Left renal cortex interstitium (tissue), 4 donors: ENCODE measurements around the gene NPHP4. TPM values are rescaled to one million over a fixed set of nuclear protein-coding genes. Genes with fewer than 3 reads are reported as not detected.

Experiments
- DNase-seq, 4 donors: peaks; one replicate each; pipeline ENCODE4 v3.0.0-alpha.2; 2013; ENCODE audit warnings: low read depth in 4 of 4, low spot score in 2 of 4, missing footprints in 1 of 4
- polyA plus RNA-seq, 4 donors: library from polyadenylated mRNA; unstranded; fragments of 120-200 nt; gene quantifications; one replicate each; pipeline ENCODE4 v1.2.1, GENCODE V29; 2013; ENCODE audit not compliant: insufficient read length in 4 of 4

Gene NPHP4
- polyA plus RNA-seq, 4 donors: 7.9 to 18.9 (median 14.0) TPM

GRCh38 chr1:5975133-5975880 lies 16.9 kb downstream of the NPHP4 start:
- no peak for DNase-seq

GRCh38 chr1:5974631-5975030 lies 17.6 kb downstream of the NPHP4 start:
- DNase-seq: no peak

GRCh38 chr1:5973771-5974170 lies 18.5 kb downstream of the NPHP4 start:
- no peak for DNase-seq

GRCh38 chr1:5972198-5972520 lies 20.1 kb downstream of the NPHP4 start:
- no peak for DNase-seq

GRCh38 chr1:5971471-5972197 lies 20.6 kb downstream of the NPHP4 start:
- no peak for DNase-seq

GRCh38 chr1:5970610-5971273 lies 21.5 kb downstream of the NPHP4 start:
- DNase-seq: no peak

GRCh38 chr1:5969168-5969567 lies 23.1 kb downstream of the NPHP4 start:
- DNase-seq: no peak

- no peak for DNase-seq
Observed at GRCh38 chr1:5968161-5968736, 24.0 kb downstream of the NPHP4 start.

GRCh38 chr1:5967351-5968160 lies 24.7 kb downstream of the NPHP4 start:
- no peak for DNase-seq

- no peak for DNase-seq
Observed at GRCh38 chr1:5966543-5967205, 25.6 kb downstream of the NPHP4 start.

- DNase-seq: no peak
Observed at GRCh38 chr1:5965586-5966131, 26.6 kb downstream of the NPHP4 start.

GRCh38 chr1:5962265-5963105 lies 29.7 kb downstream of the NPHP4 start:
- DNase-seq: no peak

- DNase-seq: no peak
Observed at GRCh38 chr1:5961601-5962000, 30.6 kb downstream of the NPHP4 start.

GRCh38 chr1:5960336-5960735 lies 31.9 kb downstream of the NPHP4 start:
- DNase-seq: no peak

GRCh38 chr1:5959667-5960230 lies 32.5 kb downstream of the NPHP4 start:
- no peak for DNase-seq

GRCh38 chr1:5959087-5959486 lies 33.1 kb downstream of the NPHP4 start:
- no peak for DNase-seq

- DNase-seq: no peak
Observed at GRCh38 chr1:5956022-5956830, 36.0 kb downstream of the NPHP4 start.
